Pancreas (tissue), 10 donors: ENCODE data around the gene CAPZB. TPM values are rescaled to one million over a fixed set of nuclear protein-coding genes. Genes with fewer than 3 reads are reported as not detected.

Source experiments
- ATAC-seq, 4 donors: fragments of 200-7000 bp; cut with Tn5 transposase; one replicate each; pipeline versions ENCODE4 v1.8.0 to v1.9.1; 2020; ENCODE audit warnings: mild to moderate bottlenecking in 4 of 4, moderate library complexity in 4 of 4
- DNase-seq, 6 donors: peaks; one replicate each; pipeline ENCODE4 v3.0.0-alpha.2; 2020
- FAIRE-seq: peaks from 2 replicates; lab custom pipeline; 2012; peaks lifted over from hg19 to GRCh38; lab: Jason Lieb, UNC
- H3K27ac ChIP-seq, 4 donors: fragments of 200-600 bp; sonication (generic); 1 replicate in 3 of 4; 2 replicates in 1 of 4; pipeline versions ENCODE4 v1.5.0 to v1.8.0; 2020
- H3K27me3 ChIP-seq, 4 donors: fragments of 200-600 bp; one replicate each; pipeline ENCODE4 v1.8.0; 2021
- H3K36me3 ChIP-seq, 3 donors: fragments of 200-600 bp; sonication (generic) in 1 of 3; one replicate each; pipeline versions ENCODE4 v1.5.0 to v1.8.0; 2020 to 2021
- H3K4me1 ChIP-seq, 3 donors: fragments of 200-600 bp; one replicate each; pipeline ENCODE4 v1.8.0; 2021
- H3K4me3 ChIP-seq, 4 donors: fragments of 200-600 bp; sonication (generic) in 2 of 4; one replicate each; pipeline versions ENCODE4 v1.5.0 to v1.8.0; 2020 to 2021
- H3K9me3 ChIP-seq, 4 donors: fragments of 200-600 bp; one replicate each; pipeline ENCODE4 v1.8.0; 2021
- WGBS, 2 donors: extraction: QIAGEN DNeasy Blood & Tissue Kit; methylation state at CpG; one replicate each; pipeline ENCODE4 v1.1.7; 2013; 5-methylcytosine and 5-hydroxymethylcytosine counted together
- intact Hi-C, 3 donors: fragments of 100-400 bp; cut with DNase I; formaldehyde crosslinking; loops; one replicate each; pipeline versions ENCODE4 v1.11.1 to v1.14.2; 2022
- polyA plus RNA-seq, 2 donors: library from polyadenylated mRNA; stranded (reverse); fragments of 200-250 nt; gene quantifications; one replicate each; pipeline ENCODE4 v1.2.3, GENCODE V29; 2013
- total RNA-seq, 6 donors: library from RNA; stranded (reverse); fragmentation: NEBNext Ultra II Directional in 4 of 6; extraction: Animal tissue kit (Norgen Biotek cat#: 25700) in 4 of 6; gene quantifications; one replicate each; pipeline versions ENCODE4 v1.2.1 to v1.2.4, GENCODE V29; 2021 to 2023
- TF ChIP-seq, protein P1 (sequence below), 4 donors: fragments of 200-600 bp; sonication (generic) in 3 of 4; IDR thresholded peaks; one replicate each; pipeline versions ENCODE4 v1.5.0 to v1.8.0; 2021; ENCODE audit warnings: antibody characterized with exemption in 4 of 4
- donor health status: healthy with polysubstance abuse.
- donor health status: DM: no; HTN: no; CAD: no; lungs with moderate emphysema.
- donor health status: DM: no; HTN: no; CAD: no.
- donor health status: control.
- donor health status: control.
- donor health status: Bipolar disorder and iron deficiency.
- donor health status: DM: yes; HTN: yes; CAD: no.
- donor health status: DM: no; HTN: no; CAD: no.
- donor health status: DM: no; HTN: no; CAD: no.
- donor health status: DM: yes; HTN: yes; CAD: no.

The CAPZB gene
- total and polyA plus RNA-seq, 8 donors, result 43.2 to 124 (median 74.9) TPM

DNA sequence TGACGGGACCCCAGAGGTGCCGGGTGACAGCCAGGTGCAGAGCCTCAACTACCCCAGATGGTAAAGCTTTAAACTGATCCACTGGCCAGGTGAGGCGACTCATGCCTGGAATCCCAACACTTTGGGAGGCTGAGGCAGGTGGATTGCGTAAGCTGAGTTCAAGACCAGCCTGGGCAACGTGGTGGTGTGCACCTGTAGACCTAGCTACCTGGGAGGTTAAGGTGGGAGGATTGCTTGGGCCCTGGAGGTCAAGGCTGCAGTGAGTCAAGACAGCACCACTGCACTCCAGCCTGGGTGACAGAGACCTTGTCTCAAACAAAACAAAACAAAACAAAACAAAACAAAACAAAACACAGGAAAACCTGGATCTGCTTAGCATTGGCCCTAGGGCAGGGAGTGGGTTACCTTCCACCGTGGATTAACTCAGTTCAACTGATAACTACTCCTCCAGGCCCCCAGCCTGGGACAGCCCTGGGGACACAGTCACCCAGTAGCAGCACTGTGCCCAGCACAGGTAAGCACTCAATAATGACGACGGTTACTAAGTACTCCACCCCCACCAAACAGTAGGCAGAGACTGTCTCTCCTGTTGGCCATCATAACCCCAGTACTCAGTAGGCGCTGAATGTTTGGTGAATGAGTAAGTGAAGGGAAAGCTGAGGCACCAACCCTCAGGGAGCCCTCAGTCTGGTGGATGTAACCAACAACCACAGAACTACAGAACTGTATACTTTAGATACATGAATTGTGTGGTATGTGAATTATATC is 151.6 kb downstream of the CAPZB start:
- Histone ChIP-seq H3K27me3 (no peaks in the 10 kb centered on the region), H3K27ac (no peak overlapping the region), H3K36me3 (no peaks in the 10 kb centered on the region), H3K4me1 (no peaks in the 10 kb centered on the region), H3K4me3 (no peak overlapping the region), H3K9me3 (no peaks in the 10 kb centered on the region)
- whole genome bisulfite sequencing, 2 donors, result 79 to 87% methylated on average over 9 of the region's 9 CpGs
- intact Hi-C loops, result no loop called here
- TF ChIP-seq, protein P1, sequence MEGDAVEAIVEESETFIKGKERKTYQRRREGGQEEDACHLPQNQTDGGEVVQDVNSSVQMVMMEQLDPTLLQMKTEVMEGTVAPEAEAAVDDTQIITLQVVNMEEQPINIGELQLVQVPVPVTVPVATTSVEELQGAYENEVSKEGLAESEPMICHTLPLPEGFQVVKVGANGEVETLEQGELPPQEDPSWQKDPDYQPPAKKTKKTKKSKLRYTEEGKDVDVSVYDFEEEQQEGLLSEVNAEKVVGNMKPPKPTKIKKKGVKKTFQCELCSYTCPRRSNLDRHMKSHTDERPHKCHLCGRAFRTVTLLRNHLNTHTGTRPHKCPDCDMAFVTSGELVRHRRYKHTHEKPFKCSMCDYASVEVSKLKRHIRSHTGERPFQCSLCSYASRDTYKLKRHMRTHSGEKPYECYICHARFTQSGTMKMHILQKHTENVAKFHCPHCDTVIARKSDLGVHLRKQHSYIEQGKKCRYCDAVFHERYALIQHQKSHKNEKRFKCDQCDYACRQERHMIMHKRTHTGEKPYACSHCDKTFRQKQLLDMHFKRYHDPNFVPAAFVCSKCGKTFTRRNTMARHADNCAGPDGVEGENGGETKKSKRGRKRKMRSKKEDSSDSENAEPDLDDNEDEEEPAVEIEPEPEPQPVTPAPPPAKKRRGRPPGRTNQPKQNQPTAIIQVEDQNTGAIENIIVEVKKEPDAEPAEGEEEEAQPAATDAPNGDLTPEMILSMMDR (IDR thresholded peaks at IDR 0.05), result no peak
- ATAC-seq (no peak), DNase-seq (no peak), FAIRE-seq (no peak)

DNA sequence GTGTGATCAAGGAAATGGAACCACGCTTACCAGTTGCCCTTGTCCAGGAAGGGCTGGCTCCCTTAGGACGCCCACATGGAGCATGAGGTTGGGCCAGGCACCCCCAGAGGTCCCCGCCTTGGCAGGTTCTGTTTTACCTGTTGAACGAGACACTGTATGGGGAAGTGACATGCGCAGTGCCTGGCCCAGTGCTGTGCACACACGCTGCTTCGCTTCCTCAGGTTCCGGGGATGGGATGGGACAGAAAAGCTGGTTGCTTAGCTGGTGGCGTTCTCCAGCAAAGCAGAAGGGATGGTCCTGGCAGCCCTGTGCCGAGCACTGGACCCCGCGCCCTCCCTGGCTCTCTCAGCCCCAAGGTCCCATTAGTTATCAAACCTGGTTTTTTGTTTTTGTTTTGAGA is 152.5 kb downstream of the CAPZB start:
- TF ChIP-seq, protein P1 (IDR thresholded peaks at IDR 0.05), result no peak
- Histone ChIP-seq H3K4me1 (no peaks in the 10 kb centered on the region), H3K4me3 (no peak overlapping the region), H3K36me3 (peaks cover 0 to 6% (median 0%) of the 10 kb centered on the region in 3 donors), H3K27me3 (no peaks in the 10 kb centered on the region), H3K27ac (no peak overlapping the region), H3K9me3 (no peaks in the 10 kb centered on the region)
- no peak for ATAC-seq
- WGBS, 2 donors, result 91 to 97% methylated on average over 12 of the region's 12 CpGs
- FAIRE-seq, result no peak
- DNase-seq, result no peak
- intact Hi-C loops, result no loop called here

DNA sequence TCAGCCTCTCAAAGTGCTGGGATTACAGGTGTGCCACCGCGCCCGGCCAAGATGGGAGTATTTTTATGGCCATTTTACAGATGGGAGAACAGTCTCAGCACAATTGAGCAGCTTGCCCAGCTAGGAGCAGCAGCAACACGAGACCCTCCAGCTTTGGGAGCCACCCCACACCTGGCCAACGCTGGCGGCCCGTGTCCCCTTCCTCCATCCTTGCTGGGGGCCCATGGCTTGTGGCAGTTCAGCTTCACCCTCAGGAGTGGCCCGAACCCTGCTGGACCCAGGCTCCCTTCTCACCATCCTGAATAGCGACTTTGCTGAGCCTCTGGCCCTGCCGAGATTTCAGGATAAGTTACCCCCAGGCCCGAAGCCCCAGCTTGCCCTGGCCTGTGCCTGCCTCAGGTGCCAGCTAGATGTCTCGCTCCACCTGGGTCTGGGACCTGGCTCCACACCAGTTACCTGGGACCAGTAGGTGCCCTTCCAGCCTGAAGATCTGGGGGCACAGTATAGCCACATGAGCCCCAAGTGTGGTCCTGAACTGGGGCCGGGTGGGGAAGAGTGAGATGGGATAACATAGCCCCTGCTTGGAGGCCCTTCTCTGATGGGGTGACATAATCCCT is 154.0 kb downstream of the CAPZB start:
- Histone ChIP-seq H3K4me1 (no peaks in the 10 kb centered on the region), H3K4me3 (no peak overlapping the region), H3K27ac (no peak overlapping the region), H3K9me3 (no peaks in the 10 kb centered on the region), H3K27me3 (no peaks in the 10 kb centered on the region), H3K36me3 (peaks cover 0 to 19% (median 0%) of the 10 kb centered on the region in 3 donors)
- ATAC-seq, result no peak
- no peak for DNase-seq
- 89 to 95% methylated on average over 13 of the region's 13 CpGs for WGBS, 2 donors
- intact Hi-C loops, result no loop called here
- no peak for FAIRE-seq
- TF ChIP-seq, protein P1 (IDR thresholded peaks at IDR 0.05), result no peak

DNA sequence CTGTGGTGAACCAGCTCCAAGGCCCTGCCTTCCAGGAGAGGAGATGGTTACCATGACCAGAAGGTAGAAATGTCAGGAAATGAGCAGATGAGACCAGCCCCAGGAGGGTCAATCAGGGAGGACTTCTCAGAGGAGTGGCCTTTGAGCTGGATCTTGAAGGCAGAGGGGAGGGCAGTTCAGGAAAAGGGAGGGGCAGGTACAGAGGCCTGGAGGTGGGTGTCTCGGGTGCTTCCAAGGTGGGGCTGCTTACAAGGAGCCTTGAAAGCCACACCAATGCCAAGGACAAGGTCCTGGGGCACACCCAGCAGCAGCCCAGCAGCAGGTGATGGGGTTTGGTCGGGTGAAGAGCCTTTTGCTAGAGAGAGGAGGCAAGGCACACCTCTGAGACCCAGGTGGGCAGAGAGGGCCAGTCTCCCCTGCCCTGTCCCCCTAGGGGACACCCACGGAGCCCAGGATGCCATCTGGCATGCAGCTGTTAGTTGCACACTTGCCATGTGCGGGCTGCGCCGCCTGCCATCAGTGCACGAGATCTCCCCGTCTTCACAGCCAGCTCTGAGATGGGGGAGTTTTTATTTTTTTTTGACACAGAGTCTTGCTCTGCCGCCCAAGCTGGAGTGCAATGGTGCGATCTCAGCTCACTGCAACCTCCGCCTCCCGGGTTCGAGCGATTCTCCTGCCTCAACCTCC is 154.7 kb downstream of the CAPZB start:
- DNase-seq, result no peak
- Histone ChIP-seq H3K27ac (no peak overlapping the region), H3K4me3 (no peak overlapping the region), H3K36me3 (peaks cover 0 to 26% (median 0%) of the 10 kb centered on the region in 3 donors), H3K27me3 (no peaks in the 10 kb centered on the region), H3K4me1 (no peaks in the 10 kb centered on the region), H3K9me3 (no peaks in the 10 kb centered on the region)
- intact Hi-C loops, result no loop called here
- 92 to 96% methylated on average over 14 of the region's 14 CpGs for WGBS, 2 donors
- ATAC-seq, result peak in 1 of 4 donors; percentile 6
- FAIRE-seq, result no peak
- TF ChIP-seq, protein P1 (IDR thresholded peaks at IDR 0.05), result no peak
